ENCODE data around the gene AMBRA1. TPM values are rescaled to one million over a fixed set of nuclear protein-coding genes. Genes with fewer than 3 reads are reported as not detected.

Gene AMBRA1
- polyA plus RNA-seq, 1 of the 3 experiments (the other 2 are of a cell fraction): 10.4 TPM

GRCh38 chr11:46607516-46607915 lies 13.7 kb upstream of the AMBRA1 start:
- no peak overlapping the region for H3K27ac ChIP-seq (ENCODE audit: low read depth in 2 of 2, low read length in 1 of 2)
- H3K4me3 ChIP-seq (ENCODE audit: low read depth in 2 of 2, low read length in 1 of 2): no peak overlapping the region
- ChIA-PET CTCF (interaction anchor here (0.7 to 4.8 kb wide), 2 partner anchors 9 to 239 kb away, joined by 4 to 18 read pairs; partner anchors contain the start of genes ATG13 and HARBI1), POLR2A (interaction anchor here (1.0 kb wide), 1 partner anchor 14 kb away, joined by 3 read pairs; the partner anchor contains the start of gene AMBRA1)
- no peaks in the 10 kb centered on the region for H3K27me3 ChIP-seq (ENCODE audit: insufficient read depth)
- no peak for DNase-seq
- H3K4me2 ChIP-seq: no peak overlapping the region
- WGBS (ENCODE audit: low lambda C conversion rate): 59% methylated on average over 1 of the region's 1 CpG
- H3F3A ChIP-seq (replicated peaks; ENCODE audit: insufficient read depth): no peaks in the 10 kb centered on the region
- no peaks in the 10 kb centered on the region for H4K20me1 ChIP-seq (ENCODE audit: insufficient read depth)
- H3K9me3 ChIP-seq: no peaks in the 10 kb centered on the region
- TF ChIP-seq MAX (IDR thresholded peaks at IDR 0.05; ENCODE audit: low read depth) (no peak), JUND (IDR thresholded peaks at IDR 0.05) (no peak), CHD2 (IDR thresholded peaks at IDR 0.05; ENCODE audit: low read length, partially characterized antibody) (no peak), RCOR1 (IDR thresholded peaks at IDR 0.05; ENCODE audit: low read length) (no peak), CTCF (IDR thresholded peaks at IDR 0.05) (no peak), NRF1 (IDR thresholded peaks at IDR 0.05; ENCODE audit: low read depth, low read length) (no peak)
- H3K9me2 ChIP-seq: no peaks in the 10 kb centered on the region
- no peak overlapping the region for H2AFZ ChIP-seq (ENCODE audit: low read depth)
- H3K36me3 ChIP-seq (replicated peaks in 1 of 2; ENCODE audit: control insufficient read depth in 1 of 2, insufficient read depth in 2 of 2, low read length in 1 of 2): peaks cover 0 to 4% of the 10 kb centered on the region in 2 experiments
- peaks cover 2 to 5% of the 10 kb centered on the region in 2 experiments; a peak in 2 of 4 replicates for H3K4me1 ChIP-seq (ENCODE audit: control insufficient read depth in 1 of 2, insufficient read depth in 2 of 2, low read depth in 1 of 2, low read length in 1 of 2)
- peaks cover 18% of the 10 kb centered on the region for H3K79me2 ChIP-seq (ENCODE audit: insufficient read depth)
- H3K9ac ChIP-seq: no peak overlapping the region

GRCh38 chr11:46604796-46605195 lies 11.0 kb upstream of the AMBRA1 start:
- no peak for DNase-seq
- Histone ChIP-seq H3K27ac (ENCODE audit: low read depth in 2 of 2, low read length in 1 of 2) (no peak overlapping the region), H2AFZ (ENCODE audit: low read depth) (no peak overlapping the region), H3K9ac (no peak overlapping the region), H3K36me3 (replicated peaks in 1 of 2; ENCODE audit: control insufficient read depth in 1 of 2, insufficient read depth in 2 of 2, low read length in 1 of 2) (peaks cover 0 to 4% of the 10 kb centered on the region in 2 experiments), H3K9me2 (no peaks in the 10 kb centered on the region), H3K4me3 (ENCODE audit: low read depth in 2 of 2, low read length in 1 of 2) (no peak overlapping the region), H4K20me1 (ENCODE audit: insufficient read depth) (no peaks in the 10 kb centered on the region), H3F3A (replicated peaks; ENCODE audit: insufficient read depth) (no peaks in the 10 kb centered on the region), H3K4me2 (no peak overlapping the region), H3K9me3 (no peaks in the 10 kb centered on the region), H3K4me1 (ENCODE audit: control insufficient read depth in 1 of 2, insufficient read depth in 2 of 2, low read depth in 1 of 2, low read length in 1 of 2) (peaks cover 0 to 5% of the 10 kb centered on the region in 2 experiments; a peak in 1 of 4 replicates), H3K27me3 (ENCODE audit: insufficient read depth) (no peaks in the 10 kb centered on the region), H3K79me2 (ENCODE audit: insufficient read depth) (peaks cover 12% of the 10 kb centered on the region; the same call in 1 of the 2 replicates)
- 100% methylated on average over 1 of the region's 1 CpG for WGBS (ENCODE audit: low lambda C conversion rate)
- POLR2A ChIA-PET: no interaction called here
- CTCF ChIA-PET: interaction anchor here (4.8 kb wide), 1 partner anchor 12 kb away, joined by 18 read pairs; the partner anchor contains the start of genes ATG13 and HARBI1
- TF ChIP-seq USF1 (IDR thresholded peaks at IDR 0.05; ENCODE audit: borderline replicate concordance, low read depth) (no peak), RFX5 (IDR thresholded peaks at IDR 0.05; ENCODE audit: low read length) (no peak), IRF3 (IDR thresholded peaks at IDR 0.05; ENCODE audit: low read depth, low read length) (no peak), ELF1 (IDR thresholded peaks at IDR 0.05) (no peak), RXRA (IDR thresholded peaks at IDR 0.05; ENCODE audit: borderline replicate concordance, low read depth) (no peak), NFIC (IDR thresholded peaks at IDR 0.05; ENCODE audit: borderline replicate concordance) (no peak), JUND (IDR thresholded peaks at IDR 0.05) (no peak), USF2 (IDR thresholded peaks at IDR 0.05; ENCODE audit: borderline replicate concordance, low read depth, low read length) (no peak), CTCF (IDR thresholded peaks at IDR 0.05) (no peak), YY1 (IDR thresholded peaks at IDR 0.05; ENCODE audit: low read depth) (no peak), EP300 (IDR thresholded peaks at IDR 0.05; ENCODE audit: borderline replicate concordance in 1 of 2, low read depth in 1 of 2, low read length in 1 of 2) (no peak), POLR2AphosphoS5 (IDR thresholded peaks at IDR 0.05; ENCODE audit: low read depth, low read length) (no peak), FOXM1 (IDR thresholded peaks at IDR 0.05; ENCODE audit: low read depth) (no peak), TEAD4 (IDR thresholded peaks at IDR 0.05; ENCODE audit: borderline replicate concordance, insufficient read depth) (no peak), TAF1 (IDR thresholded peaks at IDR 0.05; ENCODE audit: borderline replicate concordance, low read depth, low read length) (no peak), GABPA (IDR thresholded peaks at IDR 0.05; ENCODE audit: low read depth) (no peak), SMC3 (IDR thresholded peaks at IDR 0.05; ENCODE audit: low read depth, low read length) (no peak), MEF2A (IDR thresholded peaks at IDR 0.05; ENCODE audit: borderline replicate concordance, low read depth) (no peak)
